K562 (cell line): ENCODE measurements around the gene JPH3. TPM values are rescaled to one million over a fixed set of nuclear protein-coding genes. Genes with fewer than 3 reads are reported as not detected.

Experiments
- ATAC-seq: fragments of 200-7000 bp; cut with Tn5 transposase; 3 replicates; pipeline ENCODE4 v1.9.1; 2020; ENCODE audit warnings: moderate library complexity
- BruUV-seq: library from RNA; stranded (reverse); fragments of 400-500 nt; replicated peaks from 2 replicates; lab custom pipeline; 2021; lab: Mats Ljungman, UMichigan
- CTCF ChIA-PET: fragments of 300-600 bp; formaldehyde crosslinking; extraction: SDS; loops from one replicate; lab custom pipeline; 2021; ENCODE audit warnings: low intra/inter-chr PET ratio; lab: Yijun Ruan, JAX
- POLR2A ChIA-PET: fragments of 300-600, 350-650 bp; sonication (Branson Sonifier 250); formaldehyde crosslinking; extraction: SDS; loops from one replicate; lab custom pipeline; 2021; ENCODE audit warnings: antibody characterized with exemption, inconsistent platforms; lab: Yijun Ruan, JAX
- DNase-seq, 4 experiments: peaks; one replicate each; pipeline versions ENCODE4 v3.0.0 to v3.0.0-alpha.2; 2011 to 2018; ENCODE audit warnings: low spot score in 3 of 4, mixed read lengths in 3 of 4; ENCODE audit errors: extremely low read depth in 1 of 4
- FAIRE-seq: peaks from 2 replicates; lab custom pipeline; 2011; peaks lifted over from hg19 to GRCh38; lab: Jason Lieb, UNC
- H2AFZ ChIP-seq: 2 replicates; pipeline ENCODE4 v1.6.0; 2011; ENCODE audit warnings: low read depth, low read length, control low read depth, inconsistent platforms
- H3K27ac ChIP-seq: fragments of 200-600 bp; 3 replicates; pipeline ENCODE4 v1.8.0; 2011; ENCODE audit warnings: low read depth, mild to moderate bottlenecking, control low read depth, inconsistent platforms, low read length, moderate library complexity, mixed read lengths; ENCODE audit errors: extremely low read depth
- H3K27me3 ChIP-seq, 2 experiments: fragments of 300-600 bp in 1 of 2; 2 replicates in 1 of 2; 3 replicates in 1 of 2; pipeline versions ENCODE4 v1.6.0 to v1.8.0; 2011; ENCODE audit warnings: inconsistent platforms in 2 of 2, low read length in 2 of 2, mild to moderate bottlenecking in 1 of 2, mixed read lengths in 1 of 2, moderate library complexity in 1 of 2; ENCODE audit not compliant: control insufficient read depth in 2 of 2, insufficient read depth in 2 of 2
- H3K36me3 ChIP-seq: fragments of 300-600 bp; 3 replicates; pipeline ENCODE4 v1.8.0; 2011; ENCODE audit warnings: mild to moderate bottlenecking, low read length, inconsistent platforms; ENCODE audit not compliant: control insufficient read depth, insufficient read depth
- H3K4me1 ChIP-seq, 2 experiments: fragments of 200-600 bp in 1 of 2; replicated peaks in 1 of 2; 2 replicates in 1 of 2; 3 replicates in 1 of 2; pipeline versions ENCODE4 v1.5.1 to v1.8.0; 2011; ENCODE audit warnings: inconsistent platforms in 2 of 2, low read length in 2 of 2, mild to moderate bottlenecking in 1 of 2, mixed read lengths in 1 of 2, moderate library complexity in 1 of 2; ENCODE audit not compliant: control insufficient read depth in 2 of 2, insufficient read depth in 2 of 2
- H3K4me2 ChIP-seq: 2 replicates; pipeline ENCODE4 v1.6.1; 2011; ENCODE audit warnings: low read length, control low read depth, inconsistent platforms, mixed read lengths; ENCODE audit not compliant: insufficient read depth
- H3K4me3 ChIP-seq: fragments of 200-600 bp; sonication (generic), shearing (Covaris generic); 2 replicates; pipeline ENCODE4 v1.5.1; 2016; ENCODE audit warnings: control low read depth, inconsistent platforms
- H3K79me2 ChIP-seq: fragments of 200-600 bp; 3 replicates; pipeline ENCODE4 v1.8.0; 2011; ENCODE audit warnings: low read length, inconsistent platforms; ENCODE audit not compliant: control insufficient read depth, insufficient read depth
- H3K9ac ChIP-seq, 2 experiments: 2 replicates each; pipeline versions ENCODE4 v1.6.0 to v1.6.1; 2011; ENCODE audit warnings: low read depth in 2 of 2, low read length in 2 of 2, control low read depth in 1 of 2, inconsistent platforms in 1 of 2, mild to moderate bottlenecking in 1 of 2, mixed read lengths in 1 of 2; ENCODE audit not compliant: insufficient read depth in 1 of 2
- H3K9me1 ChIP-seq: one replicate; pipeline ENCODE4 v1.6.0; 2011; ENCODE audit warnings: inconsistent platforms, mild to moderate bottlenecking, low read length, moderate library complexity; ENCODE audit not compliant: control insufficient read depth, insufficient read depth
- H3K9me3 ChIP-seq: replicated peaks from 2 replicates; pipeline ENCODE4 v1.5.1; 2011; ENCODE audit warnings: low read depth, low read length, inconsistent platforms; ENCODE audit not compliant: control insufficient read depth, insufficient read depth
- H4K20me1 ChIP-seq: replicated peaks from 2 replicates; pipeline ENCODE4 v1.6.1; 2011; ENCODE audit warnings: low read length, inconsistent platforms, mixed read lengths; ENCODE audit not compliant: control insufficient read depth, insufficient read depth
- AFF1 ChIP-seq, 2 experiments: fragments of 450-650 bp; IDR thresholded peaks; 2 replicates each; pipeline ENCODE4 v1.6.1; 2018; ENCODE audit warnings: mild to moderate bottlenecking in 2 of 2, low read depth in 1 of 2; ENCODE audit not compliant: partially characterized antibody in 2 of 2
- CBFA2T3 ChIP-seq: fragments of 450-650 bp; IDR thresholded peaks from 2 replicates; pipeline ENCODE4 v1.6.1; 2017
- HDAC8 ChIP-seq: fragments of 450-650 bp; IDR thresholded peaks from 2 replicates; pipeline ENCODE4 v1.6.1; 2016; ENCODE audit warnings: mild to moderate bottlenecking, missing genetic modification characterization, moderate library complexity, missing compliant biosample characterization
- NFIC ChIP-seq: fragments of 450-650 bp; IDR thresholded peaks from 2 replicates; pipeline ENCODE4 v1.6.1; 2017; ENCODE audit warnings: mild to moderate bottlenecking, inconsistent platforms
- PRMT5 ChIP-seq: sonication (generic); formaldehyde crosslinking; IDR thresholded peaks from 2 replicates; pipeline ENCODE4 v1.5.0; 2020; ENCODE audit warnings: missing genetic modification reagents
- STAT5B ChIP-seq: fragments of 250-450 bp; sonication (Bioruptor Pico); IDR thresholded peaks from 2 replicates; pipeline ENCODE4 v1.8.0; 2021; ENCODE audit warnings: mild to moderate bottlenecking, inconsistent platforms
- ZC3H11A ChIP-seq: IDR thresholded peaks from 2 replicates; pipeline ENCODE4 v1.6.1; 2012; ENCODE audit warnings: low read depth, low read length, improper control_type of control experiment
- ZEB2 ChIP-seq: fragments of 450-650 bp; IDR thresholded peaks from 2 replicates; pipeline ENCODE4 v1.6.1; 2016
- ZKSCAN8 ChIP-seq: fragments of 200-800 bp; sonication (Bioruptor generic); IDR thresholded peaks from 2 replicates; pipeline ENCODE4 v1.6.1; 2016; ENCODE audit warnings: missing genetic modification characterization, missing compliant biosample characterization
- ZNF311 ChIP-seq: fragments of 250-450 bp; sonication (Bioruptor Pico); IDR thresholded peaks from 2 replicates; pipeline ENCODE4 v1.4.0; 2020; ENCODE audit warnings: mild to moderate bottlenecking, moderate library complexity
- WGBS: fragments of 100-300 bp; shearing (Covaris generic); methylation state at CpG from one replicate; pipeline ENCODE4 v1.1.6; 2016; ENCODE audit warnings: low coverage, mixed read lengths; ENCODE audit not compliant: insufficient coverage; ENCODE audit errors: missing lambda C conversion rate; 5-methylcytosine and 5-hydroxymethylcytosine counted together
- in situ Hi-C: fragments of 300-500 bp; cut with MboI; formaldehyde crosslinking; loops from 4 replicates; pipeline ENCODE4 v1.15.0; 2018; ENCODE audit warnings: inconsistent platforms, mixed read lengths
- intact Hi-C: fragments of 100-400 bp; cut with micrococcal nuclease; formaldehyde crosslinking; loops from 2 replicates; pipeline ENCODE4 v1.14.2; 2022
- polyA plus RNA-seq, 8 experiments: library from polyadenylated mRNA; depleted of rRNA in 4 of 8; stranded (reverse) in 5 of 8; unstranded in 3 of 8; fragments of >200 nt; fragmentation: Nextera tagmentation in 2 of 8; fragmentation: Illumina TruSeq in 1 of 8; extraction: Ambion mirVana in 2 of 8; extraction: Trizol in 1 of 8; gene quantifications; 2 replicates each; pipeline versions ENCODE4 v1.2.1 to v1.2.3, GENCODE V29; 2011 to 2014; ENCODE audit warnings: inconsistent platforms in 1 of 8, missing spikeins in 1 of 8
- total RNA-seq, 7 experiments: library from RNA; depleted of rRNA in 6 of 7; stranded (reverse); fragments of >200 nt in 6 of 7; fragmentation: Illumina TruSeq in 2 of 7; extraction: Trizol in 2 of 7; gene quantifications; 2 replicates each; pipeline versions ENCODE4 v1.2.1 to v1.2.3, GENCODE V29; 2011 to 2021; ENCODE audit warnings: low replicate concordance in 1 of 7

The JPH3 gene
- total and polyA plus RNA-seq, 9 of the 15 experiments (the other 6 are each of a cell fraction or from before 2014, with no cell fraction given) = 0.01 TPM; not detected in 8

- ChIA-PET CTCF (no interaction called here), POLR2A (interaction anchor here (0.6 to 1.4 kb wide), 5 partner anchors 8 to 493 kb away, joined by 3 to 5 read pairs (median 4); no protein-coding TSS in a partner anchor)
- no TSS peak for BruUV-seq
- H3K9me3 ChIP-seq = no peaks in the 10 kb centered on the region
- peaks cover 40 to 79% of the 10 kb centered on the region in 2 experiments for H3K27me3 ChIP-seq
- H3K4me3 ChIP-seq = no peak overlapping the region
- TF ChIP-seq AFF1 (IDR thresholded peaks at IDR 0.05; ENCODE audit: low read depth in 1 of 2, partially characterized antibody in 2 of 2) (no peak), ZC3H11A (no peak), HDAC8 (tag) (no peak), CBFA2T3 (no peak), STAT5B (CRISPR knock-in tag) (no peak), PRMT5 (CRISPR knock-in tag) (no peak), NFIC (no peak), ZNF311 (no peak), ZKSCAN8 (CRISPR knock-in tag) (no peak), ZEB2 (no peak)
- no peak for DNase-seq
- H3K27ac ChIP-seq = no peak overlapping the region
- peaks cover 2% of the 10 kb centered on the region for H3K9me1 ChIP-seq
- H2AFZ ChIP-seq = no peak overlapping the region
- 0% methylated on average over 12 of the region's 14 CpGs for WGBS
- H3K4me1 ChIP-seq = peaks cover 0 to 8% of the 10 kb centered on the region in 2 experiments; a peak in 1 of 5 replicates
- no peak overlapping the region; a peak in 1 of 4 replicates for H3K9ac ChIP-seq
- no peaks in the 10 kb centered on the region for H3K79me2 ChIP-seq
- no peaks in the 10 kb centered on the region for H3K36me3 ChIP-seq
- H4K20me1 ChIP-seq = peaks cover 5% of the 10 kb centered on the region; the same call in 1 of the 2 replicates
- no peak overlapping the region for H3K4me2 ChIP-seq
- FAIRE-seq = no peak
- in situ Hi-C loops = loop anchor here (25.0 kb wide), 1 partner anchor 1064 kb away; the partner anchor contains the start of genes FOXC2 and MTHFSD
- no peak for ATAC-seq
- intact Hi-C loops = no loop called here
Measured at GRCh38 chr16:87626401-87626800, 24.1 kb downstream of the JPH3 start.
